GM21723 (cell line): Measurements from ENCODE around the gene BLTP1.

ENCODE experiments used
- ATAC-seq: cut with Tn5 transposase; IDR thresholded peaks from one replicate; pipeline ENCODE4 v1.9.1; 2021; ENCODE audit warnings: mild to moderate bottlenecking, moderate library complexity; ENCODE audit not compliant: unreplicated experiment

BLTP1 gene

GRCh38 chr4:122163767-122164166 lies 11.6 kb downstream of the BLTP1 start:
- no peak for ATAC-seq

- no peak for ATAC-seq
These were observed 15.2 kb downstream of the BLTP1 start for GRCh38 chr4:122167369-122167768.

GRCh38 chr4:122170775-122171174 lies 18.6 kb downstream of the BLTP1 start:
- no peak for ATAC-seq

- no peak for ATAC-seq
These were observed 19.2 kb downstream of the BLTP1 start for GRCh38 chr4:122171323-122171722.

GRCh38 chr4:122172266-122172665 lies 20.1 kb downstream of the BLTP1 start:
- no peak for ATAC-seq

- ATAC-seq, result no peak
These were observed 26.8 kb downstream of the BLTP1 start for GRCh38 chr4:122178961-122179360.

GRCh38 chr4:122195718-122196117 lies 43.6 kb downstream of the BLTP1 start:
- no peak for ATAC-seq
